Neuron (in vitro differentiated cells): ENCODE data around the gene FHIT.

Source experiments
- H2AFZ ChIP-seq: one replicate; pipeline ENCODE4 v1.6.1; 2013; ENCODE audit warnings: low read depth, mild to moderate bottlenecking, inconsistent platforms, low read length, moderate library complexity
- H3K27me3 ChIP-seq: one replicate; pipeline ENCODE4 v1.6.1; 2013; ENCODE audit warnings: low read length; ENCODE audit not compliant: insufficient read depth
- H3K36me3 ChIP-seq: one replicate; pipeline ENCODE4 v1.6.1; 2013; ENCODE audit warnings: low read length; ENCODE audit not compliant: insufficient read depth
- H3K4me1 ChIP-seq: one replicate; pipeline ENCODE4 v1.6.1; 2013; ENCODE audit warnings: low read length; ENCODE audit not compliant: insufficient read depth
- H3K4me3 ChIP-seq: 2 replicates; pipeline ENCODE4 v1.5.1; 2013; ENCODE audit warnings: mild to moderate bottlenecking, low read length, moderate library complexity
- H3K9me3 ChIP-seq: one replicate; pipeline ENCODE4 v1.6.1; 2013; ENCODE audit warnings: low read length

The FHIT gene

DNA sequence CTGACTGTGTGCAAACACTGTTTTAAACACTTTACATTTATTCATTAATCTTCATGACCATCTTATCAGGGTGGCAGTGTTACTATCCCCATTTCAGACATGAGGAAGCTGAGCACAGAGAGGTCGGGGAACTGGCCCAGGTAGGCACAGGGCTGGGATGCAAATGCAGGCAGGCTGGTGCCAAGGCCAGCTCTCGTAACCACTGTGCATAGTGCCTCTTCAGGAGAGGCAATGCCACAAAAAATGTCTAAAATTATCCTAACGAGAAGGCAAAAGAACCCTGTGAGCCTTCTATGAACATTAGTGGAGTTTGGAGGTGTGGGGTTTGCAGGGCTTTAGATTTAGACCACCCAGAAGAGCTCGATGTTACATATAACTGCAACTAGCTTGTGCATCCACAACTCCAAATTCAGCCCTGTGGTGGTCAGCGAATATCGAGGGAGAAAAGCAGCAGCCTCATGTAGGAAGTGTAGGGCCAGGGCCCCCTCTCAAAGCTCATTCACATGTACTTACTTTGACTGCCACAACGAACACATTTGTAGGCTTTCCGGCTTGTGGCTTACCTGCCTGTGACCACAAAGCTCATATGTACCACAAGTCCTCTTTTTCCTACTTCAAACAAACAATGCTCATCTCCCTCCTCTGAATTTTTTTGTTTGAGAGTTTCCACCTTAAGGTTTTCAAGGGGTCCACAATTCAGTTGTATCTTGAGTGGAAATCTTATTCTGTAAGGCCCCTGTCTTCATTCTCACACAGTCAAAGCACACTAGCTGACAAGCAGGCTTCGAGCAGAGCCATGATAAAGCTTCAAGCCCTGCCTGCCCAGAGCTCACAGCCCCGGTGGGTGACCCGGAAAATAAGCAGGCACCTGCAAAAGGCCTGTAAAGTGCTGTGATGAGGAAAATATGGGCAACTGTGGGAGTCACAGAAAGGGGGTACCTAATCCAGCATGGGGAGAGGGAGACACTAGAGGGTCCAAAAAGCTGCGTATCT lies 1478.5 kb downstream of the FHIT start:
- no peak overlapping the region for H3K4me3 ChIP-seq
- H3K4me1 ChIP-seq = no peaks in the 10 kb centered on the region
- no peaks in the 10 kb centered on the region for H3K27me3 ChIP-seq
- H3K9me3 ChIP-seq = no peaks in the 10 kb centered on the region
- H2AFZ ChIP-seq = no peak overlapping the region
- H3K36me3 ChIP-seq = no peaks in the 10 kb centered on the region

DNA sequence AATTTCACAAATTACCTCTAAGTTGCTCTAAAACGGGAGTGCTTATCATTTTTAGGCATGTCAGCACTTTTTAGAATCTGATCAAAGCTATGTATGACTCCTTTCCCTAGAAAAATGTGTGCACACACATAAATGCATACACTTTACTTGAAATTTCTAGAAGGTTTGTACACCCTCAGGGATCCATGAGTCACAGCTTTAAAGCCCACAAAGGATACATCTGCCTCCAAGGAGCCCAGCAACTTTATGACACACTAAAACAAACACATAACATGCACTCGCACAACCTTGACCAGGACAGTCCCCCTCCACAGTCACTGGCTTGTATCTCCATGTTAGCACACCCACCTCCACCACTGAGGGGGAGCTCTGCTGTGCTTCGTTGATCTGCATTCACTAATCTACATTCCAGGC lies 1479.5 kb downstream of the FHIT start:
- no peaks in the 10 kb centered on the region for H3K4me1 ChIP-seq
- H3K36me3 ChIP-seq = no peaks in the 10 kb centered on the region
- H3K27me3 ChIP-seq = no peaks in the 10 kb centered on the region
- H3K4me3 ChIP-seq = no peak overlapping the region
- no peaks in the 10 kb centered on the region for H3K9me3 ChIP-seq
- no peak overlapping the region for H2AFZ ChIP-seq

GRCh38 chr3:59769127-59769750 lies 1482.0 kb downstream of the FHIT start:
- Histone ChIP-seq H3K27me3 (no peaks in the 10 kb centered on the region), H3K4me1 (no peaks in the 10 kb centered on the region), H2AFZ (no peak overlapping the region), H3K9me3 (no peaks in the 10 kb centered on the region), H3K36me3 (no peaks in the 10 kb centered on the region), H3K4me3 (no peak overlapping the region)

DNA sequence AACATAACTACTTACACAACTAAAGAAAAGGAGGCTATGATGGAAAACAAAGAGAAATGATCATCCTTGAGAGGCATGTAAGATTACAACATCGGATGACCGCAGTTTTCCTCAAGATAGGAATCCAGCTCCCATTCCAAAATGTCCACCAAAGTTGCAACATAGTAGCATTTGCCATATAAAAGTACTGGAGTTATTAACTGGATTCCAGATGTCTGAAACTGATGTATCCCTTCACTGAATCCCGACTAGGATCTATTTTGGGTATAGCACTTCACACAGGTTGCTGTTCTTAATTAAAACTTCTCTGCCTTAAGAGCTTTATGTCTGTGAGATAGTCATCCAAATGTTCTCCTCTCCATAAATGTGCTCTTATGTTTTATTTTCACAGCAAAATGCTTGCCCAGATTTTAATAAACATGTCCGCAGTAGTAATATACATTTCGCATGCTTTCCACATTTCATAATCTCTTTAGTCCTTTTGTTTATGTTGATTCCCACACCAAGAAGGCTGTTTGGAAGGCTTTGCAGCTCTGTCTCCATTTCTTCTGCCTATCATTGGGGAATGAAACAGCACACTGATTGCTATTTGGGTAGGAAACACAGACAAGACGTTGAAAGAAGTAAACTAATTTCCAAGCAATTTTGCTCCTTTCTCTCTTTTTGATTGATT lies 1484.9 kb downstream of the FHIT start:
- no peaks in the 10 kb centered on the region for H3K9me3 ChIP-seq
- no peaks in the 10 kb centered on the region for H3K27me3 ChIP-seq
- H3K36me3 ChIP-seq = no peaks in the 10 kb centered on the region
- H3K4me1 ChIP-seq = no peaks in the 10 kb centered on the region
- no peak overlapping the region for H2AFZ ChIP-seq
- no peak overlapping the region for H3K4me3 ChIP-seq

DNA sequence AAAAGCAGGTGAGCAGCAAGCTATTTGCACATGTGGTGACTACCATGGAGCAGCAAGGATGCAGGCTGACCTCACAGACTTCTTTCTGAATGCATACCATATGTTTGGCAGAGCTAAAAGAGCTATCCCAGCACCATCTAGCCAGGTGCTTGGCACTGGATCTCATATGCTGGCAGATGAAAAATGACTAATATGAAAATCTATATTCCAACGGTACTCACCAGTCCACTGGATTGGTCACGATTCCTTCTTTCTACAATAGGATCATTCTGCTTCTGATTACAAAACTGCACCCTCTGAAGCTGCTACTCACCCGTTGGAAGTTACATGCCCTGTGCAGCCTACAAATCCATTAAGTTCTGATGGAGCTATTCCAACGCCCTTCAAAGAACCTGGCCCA lies 1487.1 kb downstream of the FHIT start:
- Histone ChIP-seq H3K36me3 (no peaks in the 10 kb centered on the region), H3K27me3 (no peaks in the 10 kb centered on the region), H2AFZ (no peak overlapping the region), H3K4me3 (no peak overlapping the region), H3K4me1 (no peaks in the 10 kb centered on the region), H3K9me3 (no peaks in the 10 kb centered on the region)

GRCh38 chr3:59762941-59763340 lies 1488.3 kb downstream of the FHIT start:
- Histone ChIP-seq H3K36me3 (no peaks in the 10 kb centered on the region), H3K9me3 (no peaks in the 10 kb centered on the region), H3K27me3 (no peaks in the 10 kb centered on the region), H2AFZ (no peak overlapping the region), H3K4me1 (no peaks in the 10 kb centered on the region), H3K4me3 (no peak overlapping the region)

GRCh38 chr3:59759298-59760031 lies 1491.8 kb downstream of the FHIT start:
- Histone ChIP-seq H3K4me3 (no peak overlapping the region), H3K4me1 (no peaks in the 10 kb centered on the region), H3K36me3 (no peaks in the 10 kb centered on the region), H3K27me3 (no peaks in the 10 kb centered on the region), H3K9me3 (no peaks in the 10 kb centered on the region), H2AFZ (no peak overlapping the region)

GRCh38 chr3:59758672-59759071 lies 1492.6 kb downstream of the FHIT start:
- Histone ChIP-seq H3K4me1 (no peaks in the 10 kb centered on the region), H3K36me3 (no peaks in the 10 kb centered on the region), H3K9me3 (no peaks in the 10 kb centered on the region)

DNA sequence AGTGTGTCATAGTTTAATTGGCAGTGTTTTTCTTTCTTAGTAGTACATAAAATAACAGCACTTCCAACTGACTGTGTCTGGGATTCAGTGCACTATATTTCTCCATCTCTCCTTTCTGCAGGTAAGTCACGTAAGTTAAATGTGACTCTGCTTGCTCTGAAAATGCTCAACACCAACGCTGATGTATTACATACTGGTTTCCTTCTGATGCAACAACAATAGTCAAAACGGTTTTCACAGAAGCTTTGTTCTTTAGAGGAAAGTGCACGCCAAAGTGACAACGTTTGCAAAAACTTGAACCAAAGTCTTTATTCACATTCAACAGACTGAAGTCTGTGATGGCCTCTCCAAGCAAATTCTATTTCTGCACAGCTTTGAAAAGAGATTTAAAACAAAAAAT lies 1494.3 kb downstream of the FHIT start:
- no peaks in the 10 kb centered on the region for H3K9me3 ChIP-seq
- H3K4me1 ChIP-seq = no peaks in the 10 kb centered on the region
- no peak overlapping the region for H2AFZ ChIP-seq
- H3K27me3 ChIP-seq = no peaks in the 10 kb centered on the region
- H3K36me3 ChIP-seq = no peaks in the 10 kb centered on the region
- no peak overlapping the region for H3K4me3 ChIP-seq

More at GRCh38 chr3:59758672-59759071, 1492.6 kb downstream of the FHIT start:
- H3K27me3 ChIP-seq = no peaks in the 10 kb centered on the region
- H3K4me3 ChIP-seq = no peak overlapping the region
- no peak overlapping the region for H2AFZ ChIP-seq

DNA sequence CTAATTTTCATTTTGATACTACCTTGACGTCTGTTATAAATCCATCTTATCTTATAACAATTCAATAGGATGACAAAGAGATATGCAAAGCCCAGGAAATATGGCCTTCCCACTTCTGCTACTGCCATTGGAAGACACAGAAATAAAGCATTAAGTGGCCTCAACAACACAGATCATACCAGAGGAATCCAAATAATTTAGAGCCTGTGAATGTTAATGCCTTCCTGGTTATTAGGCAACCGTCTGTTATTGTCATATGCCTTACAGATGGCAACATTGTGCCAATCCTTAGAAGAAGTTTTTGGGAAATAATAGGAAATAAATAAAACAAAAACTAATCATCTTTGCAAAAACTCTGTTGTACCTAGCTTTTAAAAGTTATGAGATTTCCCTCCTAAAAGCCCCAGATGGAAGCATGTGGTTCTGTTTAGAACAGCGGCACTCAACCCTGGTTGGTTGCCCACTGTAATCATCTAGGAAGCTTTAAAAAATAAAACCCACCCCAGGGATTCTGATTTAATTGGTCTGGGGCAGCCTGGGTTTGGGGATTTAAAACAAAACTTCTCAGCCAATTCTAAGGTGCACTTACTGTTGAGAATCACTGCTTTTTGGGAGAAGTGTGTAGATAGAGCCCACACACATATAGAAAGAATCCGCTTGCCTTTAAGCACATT lies 1496.7 kb downstream of the FHIT start:
- Histone ChIP-seq H3K36me3 (no peaks in the 10 kb centered on the region), H2AFZ (no peak overlapping the region), H3K4me1 (no peaks in the 10 kb centered on the region), H3K27me3 (no peaks in the 10 kb centered on the region), H3K9me3 (no peaks in the 10 kb centered on the region), H3K4me3 (no peak overlapping the region)

DNA sequence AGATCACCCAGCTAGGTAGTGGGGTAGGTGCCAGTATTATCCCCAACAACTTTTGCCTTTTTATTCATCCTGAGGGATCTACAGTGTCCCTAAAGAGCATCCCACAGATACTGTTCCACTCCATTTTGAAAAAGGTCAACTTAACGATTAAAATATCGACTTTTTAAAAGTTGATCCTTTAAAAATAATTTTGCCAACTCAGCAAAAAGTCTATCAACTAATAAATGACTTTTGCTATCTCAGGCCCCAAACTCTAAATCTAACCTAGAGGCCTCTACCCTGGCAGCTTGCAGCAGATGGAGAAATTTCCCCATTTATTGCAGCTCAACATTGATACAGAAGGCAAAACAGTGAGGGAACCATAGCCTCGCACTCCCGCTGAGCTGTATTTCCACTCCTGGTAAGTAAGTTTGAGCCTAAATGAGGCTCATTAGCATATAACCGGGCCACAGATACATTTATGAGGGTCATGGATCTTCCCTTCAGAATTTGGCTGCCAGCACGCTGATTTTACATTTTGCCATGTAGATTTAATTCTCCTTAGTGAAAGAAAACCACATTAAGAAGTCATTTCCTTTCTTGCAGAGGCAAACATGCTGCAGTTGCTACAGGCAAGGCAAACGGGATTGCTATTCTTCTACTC lies 1497.3 kb downstream of the FHIT start:
- Histone ChIP-seq H3K36me3 (no peaks in the 10 kb centered on the region), H3K9me3 (no peaks in the 10 kb centered on the region), H3K4me1 (no peaks in the 10 kb centered on the region), H2AFZ (no peak overlapping the region), H3K4me3 (no peak overlapping the region), H3K27me3 (no peaks in the 10 kb centered on the region)

GRCh38 chr3:59752925-59753324 lies 1498.3 kb downstream of the FHIT start:
- H3K4me1 ChIP-seq = no peaks in the 10 kb centered on the region
- H3K27me3 ChIP-seq = no peaks in the 10 kb centered on the region
- no peak overlapping the region for H3K4me3 ChIP-seq
- no peaks in the 10 kb centered on the region for H3K9me3 ChIP-seq
- H2AFZ ChIP-seq = no peak overlapping the region
- H3K36me3 ChIP-seq = no peaks in the 10 kb centered on the region
